SK-N-SH treated with all-trans-retinoic acid at 6 μM for 48 hours (cell line): Measurements from ENCODE around the gene NME5.

Experiments used
- ATAC-seq: fragments of 200-7000 bp; cut with Tn5 transposase; 3 replicates; pipeline ENCODE4 v1.9.1; 2020; ENCODE audit warnings: mild to moderate bottlenecking, moderate library complexity
- ARNTL ChIP-seq: fragments of 450-650 bp; formaldehyde crosslinking; IDR thresholded peaks from 2 replicates; pipeline ENCODE4 v1.5.0; 2020; ENCODE audit warnings: low read depth, mild to moderate bottlenecking, moderate library complexity, borderline replicate concordance
- BACH2 ChIP-seq: fragments of 250-450 bp; sonication (Bioruptor Pico); IDR thresholded peaks from 2 replicates; pipeline ENCODE4 v1.9.0; 2021; ENCODE audit warnings: mild to moderate bottlenecking, borderline replicate concordance
- ESRRG ChIP-seq: fragments of 250-450 bp; sonication (Bioruptor Pico); IDR thresholded peaks from 2 replicates; pipeline ENCODE4 v1.6.1; 2021; ENCODE audit warnings: mild to moderate bottlenecking
- OSR1 ChIP-seq: fragments of 250-450 bp; sonication (Bioruptor Pico); IDR thresholded peaks from 2 replicates; pipeline ENCODE4 v1.8.0; 2022; ENCODE audit warnings: moderate library complexity, mild to moderate bottlenecking, inconsistent platforms
- RARB ChIP-seq: fragments of 250-450 bp; sonication (Bioruptor Pico); IDR thresholded peaks from 2 replicates; pipeline ENCODE4 v1.8.0; 2021; ENCODE audit warnings: mild to moderate bottlenecking, moderate library complexity
- TCF4 ChIP-seq: fragments of 250-450 bp; sonication (Bioruptor Pico); IDR thresholded peaks from 2 replicates; pipeline ENCODE4 v1.8.0; 2021; ENCODE audit warnings: mild to moderate bottlenecking, moderate library complexity, borderline replicate concordance
- ZC3H10 ChIP-seq: fragments of 250-450 bp; sonication (Bioruptor Pico); IDR thresholded peaks from 2 replicates; pipeline ENCODE4 v1.5.1; 2021; ENCODE audit warnings: mild to moderate bottlenecking, moderate library complexity
- ZNF70 ChIP-seq: fragments of 450-650 bp; formaldehyde crosslinking; IDR thresholded peaks from 2 replicates; pipeline ENCODE4 v1.5.0; 2020; ENCODE audit warnings: mild to moderate bottlenecking, moderate library complexity
- TF ChIP-seq, protein P1 (sequence below): fragments of 250-450 bp; sonication (Bioruptor Pico); IDR thresholded peaks from 2 replicates; pipeline ENCODE4 v1.8.0; 2021; ENCODE audit warnings: low read depth, mild to moderate bottlenecking, moderate library complexity, borderline replicate concordance
- TF ChIP-seq, protein P2 (sequence below): fragments of 250-450 bp; sonication (Bioruptor Pico); IDR thresholded peaks from 2 replicates; pipeline ENCODE4 v1.5.1; 2021; ENCODE audit warnings: mild to moderate bottlenecking, moderate library complexity
- TF ChIP-seq, protein P3 (sequence below): fragments of 250-450 bp; sonication (Bioruptor Pico); IDR thresholded peaks from 2 replicates; pipeline ENCODE4 v1.5.1; 2020; ENCODE audit warnings: low read depth, mild to moderate bottlenecking, moderate library complexity
- TF ChIP-seq, protein P4 (sequence below): fragments of 250-450 bp; sonication (Bioruptor Pico); IDR thresholded peaks from 2 replicates; pipeline ENCODE4 v1.5.0; 2020; ENCODE audit warnings: mild to moderate bottlenecking, moderate library complexity

Gene NME5

DNA sequence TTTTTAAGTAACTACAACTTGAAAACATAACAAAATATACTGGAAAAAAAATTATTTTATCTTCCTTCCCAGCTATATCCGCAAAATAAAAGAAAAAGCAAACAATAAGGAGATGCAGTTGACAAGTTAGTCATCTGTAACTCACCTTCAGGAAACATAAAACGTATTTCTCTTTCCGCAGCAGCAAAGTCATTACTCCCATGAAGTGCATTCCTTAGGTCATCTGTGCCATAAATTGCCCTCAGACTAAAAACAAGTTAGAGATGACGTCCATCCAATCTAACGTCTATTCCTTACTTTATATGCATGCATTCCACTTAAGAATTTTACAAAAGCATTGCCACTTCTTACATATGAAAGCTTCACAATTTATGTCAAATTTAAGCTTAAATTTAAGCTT, 10.9 kb downstream of the NME5 start (continued):
- TF ChIP-seq, protein P1, sequence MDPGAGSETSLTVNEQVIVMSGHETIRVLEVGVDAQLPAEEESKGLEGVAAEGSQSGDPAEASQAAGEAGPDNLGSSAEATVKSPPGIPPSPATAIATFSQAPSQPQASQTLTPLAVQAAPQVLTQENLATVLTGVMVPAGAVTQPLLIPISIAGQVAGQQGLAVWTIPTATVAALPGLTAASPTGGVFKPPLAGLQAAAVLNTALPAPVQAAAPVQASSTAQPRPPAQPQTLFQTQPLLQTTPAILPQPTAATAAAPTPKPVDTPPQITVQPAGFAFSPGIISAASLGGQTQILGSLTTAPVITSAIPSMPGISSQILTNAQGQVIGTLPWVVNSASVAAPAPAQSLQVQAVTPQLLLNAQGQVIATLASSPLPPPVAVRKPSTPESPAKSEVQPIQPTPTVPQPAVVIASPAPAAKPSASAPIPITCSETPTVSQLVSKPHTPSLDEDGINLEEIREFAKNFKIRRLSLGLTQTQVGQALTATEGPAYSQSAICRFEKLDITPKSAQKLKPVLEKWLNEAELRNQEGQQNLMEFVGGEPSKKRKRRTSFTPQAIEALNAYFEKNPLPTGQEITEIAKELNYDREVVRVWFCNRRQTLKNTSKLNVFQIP (CRISPR knock-in tag) = no peak
- no peak for TF ChIP-seq OSR1 (CRISPR knock-in tag)

DNA sequence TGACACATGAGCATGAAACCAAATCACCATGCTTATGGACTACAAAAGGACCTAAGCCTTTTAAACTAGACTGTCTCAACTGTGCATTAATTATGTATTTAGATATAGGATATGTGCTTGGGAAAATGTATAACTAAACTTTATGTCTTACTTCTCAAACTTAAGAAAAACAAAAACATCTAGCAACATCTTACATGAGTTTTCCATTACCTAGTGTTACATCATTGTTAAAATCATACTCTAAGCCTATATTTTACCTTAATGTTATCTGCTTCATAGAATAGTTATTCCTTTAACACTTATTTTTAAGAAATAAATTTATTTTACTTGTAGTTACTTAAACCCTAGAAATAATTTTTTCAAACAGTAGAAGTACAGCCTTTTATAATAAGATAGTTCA, 24.0 kb downstream of the NME5 start:
- ATAC-seq = no peak
- TF ChIP-seq, protein P1 (CRISPR knock-in tag) = no peak
- TF ChIP-seq RARB (CRISPR knock-in tag) = no peak

DNA sequence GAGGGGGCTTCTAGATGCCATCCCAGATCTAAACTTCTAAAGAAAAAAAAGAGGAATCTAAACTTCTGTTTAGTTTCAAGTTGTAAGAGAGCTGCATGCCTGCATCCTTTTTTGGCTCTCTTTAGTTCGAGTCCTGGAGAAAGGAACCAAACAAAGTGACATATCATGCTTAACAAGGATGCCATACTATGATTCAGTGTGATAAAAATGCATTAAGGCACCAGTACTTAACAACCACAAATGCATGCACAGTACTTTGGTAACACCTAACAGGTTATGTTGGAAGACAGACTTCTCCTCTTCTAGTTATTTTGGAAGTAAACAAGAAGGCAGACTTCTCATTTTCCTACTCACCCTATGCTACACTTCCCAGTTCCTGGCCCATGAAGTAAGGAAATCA, 27.3 kb downstream of the NME5 start:
- peak; percentile 79 for ATAC-seq
- TF ChIP-seq ESRRG (CRISPR knock-in tag) (no peak), ARNTL (CRISPR knock-in tag) (no peak), ZC3H10 (CRISPR knock-in tag) (no peak), ZNF70 (no peak)
- TF ChIP-seq, protein P1 (CRISPR knock-in tag) = no peak

DNA sequence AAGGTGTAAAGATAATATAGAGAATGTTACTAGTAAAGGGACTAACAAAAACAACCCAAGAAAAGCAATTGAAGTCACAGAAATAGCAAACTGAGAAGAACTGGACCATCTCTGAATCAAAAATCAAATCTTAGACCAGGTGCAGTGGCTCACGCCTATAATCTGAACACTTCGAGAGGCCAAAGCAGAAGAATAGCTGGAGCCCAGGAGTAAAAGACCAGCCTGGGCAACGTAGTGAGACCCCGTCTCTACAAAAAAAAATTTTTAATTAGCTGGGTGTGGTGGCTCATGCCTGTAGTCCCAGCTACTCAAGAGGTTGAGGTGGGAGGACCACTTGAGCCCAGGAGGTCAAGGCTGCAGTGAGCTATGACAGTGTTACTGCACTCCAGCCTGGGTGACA, 28.0 kb downstream of the NME5 start:
- no peak for ATAC-seq
- TF ChIP-seq ZNF70 (no peak), RARB (CRISPR knock-in tag) (no peak), TCF4 (CRISPR knock-in tag) (no peak)
- TF ChIP-seq, protein P2, sequence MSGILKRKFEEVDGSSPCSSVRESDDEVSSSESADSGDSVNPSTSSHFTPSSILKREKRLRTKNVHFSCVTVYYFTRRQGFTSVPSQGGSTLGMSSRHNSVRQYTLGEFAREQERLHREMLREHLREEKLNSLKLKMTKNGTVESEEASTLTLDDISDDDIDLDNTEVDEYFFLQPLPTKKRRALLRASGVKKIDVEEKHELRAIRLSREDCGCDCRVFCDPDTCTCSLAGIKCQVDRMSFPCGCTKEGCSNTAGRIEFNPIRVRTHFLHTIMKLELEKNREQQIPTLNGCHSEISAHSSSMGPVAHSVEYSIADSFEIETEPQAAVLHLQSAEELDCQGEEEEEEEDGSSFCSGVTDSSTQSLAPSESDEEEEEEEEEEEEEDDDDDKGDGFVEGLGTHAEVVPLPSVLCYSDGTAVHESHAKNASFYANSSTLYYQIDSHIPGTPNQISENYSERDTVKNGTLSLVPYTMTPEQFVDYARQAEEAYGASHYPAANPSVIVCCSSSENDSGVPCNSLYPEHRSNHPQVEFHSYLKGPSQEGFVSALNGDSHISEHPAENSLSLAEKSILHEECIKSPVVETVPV = no peak
- TF ChIP-seq, protein P3, sequence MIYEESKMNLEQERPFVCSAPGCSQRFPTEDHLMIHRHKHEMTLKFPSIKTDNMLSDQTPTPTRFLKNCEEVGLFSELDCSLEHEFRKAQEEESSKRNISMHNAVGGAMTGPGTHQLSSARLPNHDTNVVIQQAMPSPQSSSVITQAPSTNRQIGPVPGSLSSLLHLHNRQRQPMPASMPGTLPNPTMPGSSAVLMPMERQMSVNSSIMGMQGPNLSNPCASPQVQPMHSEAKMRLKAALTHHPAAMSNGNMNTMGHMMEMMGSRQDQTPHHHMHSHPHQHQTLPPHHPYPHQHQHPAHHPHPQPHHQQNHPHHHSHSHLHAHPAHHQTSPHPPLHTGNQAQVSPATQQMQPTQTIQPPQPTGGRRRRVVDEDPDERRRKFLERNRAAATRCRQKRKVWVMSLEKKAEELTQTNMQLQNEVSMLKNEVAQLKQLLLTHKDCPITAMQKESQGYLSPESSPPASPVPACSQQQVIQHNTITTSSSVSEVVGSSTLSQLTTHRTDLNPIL (CRISPR knock-in tag) = no peak
- TF ChIP-seq, all 23 proteins: peak for 0

DNA sequence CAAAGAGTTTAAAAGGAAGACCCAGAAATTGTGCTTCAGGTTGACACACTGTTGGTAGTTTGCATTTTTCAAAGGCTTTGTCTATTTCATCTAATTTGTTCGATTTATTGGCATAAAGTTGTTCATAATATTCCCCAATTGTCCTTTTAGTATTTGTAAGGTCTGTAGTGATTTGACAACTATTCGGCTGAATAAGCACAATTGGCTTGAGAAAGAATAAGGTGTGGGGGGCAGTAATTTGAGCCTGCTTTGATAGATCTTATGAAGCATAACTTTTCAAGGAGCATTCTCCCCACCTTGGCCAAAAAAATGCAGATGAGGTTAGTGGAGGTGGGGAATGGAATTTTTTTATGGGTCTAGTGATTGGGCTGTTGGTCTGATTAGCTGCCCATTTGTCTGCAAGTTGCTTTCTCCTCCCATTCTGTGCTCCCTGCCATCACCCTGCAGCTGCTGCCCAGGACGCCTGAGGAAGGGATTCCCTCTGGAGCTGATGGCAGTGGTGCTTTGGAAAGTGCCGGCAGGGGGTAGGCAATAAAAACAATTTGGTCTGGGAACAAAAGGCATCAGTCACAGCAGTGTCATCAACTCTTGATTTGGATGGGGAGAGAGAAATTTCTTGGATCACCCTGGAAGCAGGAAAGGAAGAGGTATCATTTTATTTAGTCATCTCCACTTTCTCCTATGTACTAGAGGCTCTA, 28.8 kb downstream of the NME5 start:
- TF ChIP-seq BACH2 = no peak
- TF ChIP-seq, protein P1 (CRISPR knock-in tag) = no peak
- TF ChIP-seq, protein P4, sequence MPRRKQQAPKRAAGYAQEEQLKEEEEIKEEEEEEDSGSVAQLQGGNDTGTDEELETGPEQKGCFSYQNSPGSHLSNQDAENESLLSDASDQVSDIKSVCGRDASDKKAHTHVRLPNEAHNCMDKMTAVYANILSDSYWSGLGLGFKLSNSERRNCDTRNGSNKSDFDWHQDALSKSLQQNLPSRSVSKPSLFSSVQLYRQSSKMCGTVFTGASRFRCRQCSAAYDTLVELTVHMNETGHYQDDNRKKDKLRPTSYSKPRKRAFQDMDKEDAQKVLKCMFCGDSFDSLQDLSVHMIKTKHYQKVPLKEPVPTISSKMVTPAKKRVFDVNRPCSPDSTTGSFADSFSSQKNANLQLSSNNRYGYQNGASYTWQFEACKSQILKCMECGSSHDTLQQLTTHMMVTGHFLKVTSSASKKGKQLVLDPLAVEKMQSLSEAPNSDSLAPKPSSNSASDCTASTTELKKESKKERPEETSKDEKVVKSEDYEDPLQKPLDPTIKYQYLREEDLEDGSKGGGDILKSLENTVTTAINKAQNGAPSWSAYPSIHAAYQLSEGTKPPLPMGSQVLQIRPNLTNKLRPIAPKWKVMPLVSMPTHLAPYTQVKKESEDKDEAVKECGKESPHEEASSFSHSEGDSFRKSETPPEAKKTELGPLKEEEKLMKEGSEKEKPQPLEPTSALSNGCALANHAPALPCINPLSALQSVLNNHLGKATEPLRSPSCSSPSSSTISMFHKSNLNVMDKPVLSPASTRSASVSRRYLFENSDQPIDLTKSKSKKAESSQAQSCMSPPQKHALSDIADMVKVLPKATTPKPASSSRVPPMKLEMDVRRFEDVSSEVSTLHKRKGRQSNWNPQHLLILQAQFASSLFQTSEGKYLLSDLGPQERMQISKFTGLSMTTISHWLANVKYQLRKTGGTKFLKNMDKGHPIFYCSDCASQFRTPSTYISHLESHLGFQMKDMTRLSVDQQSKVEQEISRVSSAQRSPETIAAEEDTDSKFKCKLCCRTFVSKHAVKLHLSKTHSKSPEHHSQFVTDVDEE (CRISPR knock-in tag) = no peak
- TF ChIP-seq, all 23 proteins: peak for 0
- ATAC-seq = no peak
